ENCODE measurements around the gene NOG.

GRCh38 chr17:56594320-56595107 is 1.0 kb downstream of the NOG start:
- TF ChIP-seq CTCF (IDR thresholded peaks at IDR 0.05) (no peak), EP300 (IDR thresholded peaks at IDR 0.05; ENCODE audit: low read depth) (no peak), POLR2AphosphoS5 (IDR thresholded peaks at IDR 0.05) (no peak)

Measured in transverse colon (tissue), 4 donors.